Ovary (tissue), 9 donors: ENCODE results near the gene IQSEC3. TPM values are rescaled to one million over a fixed set of nuclear protein-coding genes. Genes with fewer than 3 reads are reported as not detected.

Source experiments
- DNase-seq, 5 donors: peaks; one replicate each; pipeline ENCODE4 v3.0.0-alpha.2; 2019 to 2020
- H3K27ac ChIP-seq, 2 donors: fragments of 200-600 bp; one replicate each; pipeline versions ENCODE4 v1.5.1 to v1.8.0; 2019 to 2022
- H3K27me3 ChIP-seq: fragments of 200-600 bp; one replicate; pipeline ENCODE4 v1.8.0; 2022
- H3K36me3 ChIP-seq: fragments of 200-600 bp; sonication (generic); one replicate; pipeline ENCODE4 v1.5.1; 2019
- H3K4me1 ChIP-seq: one replicate; pipeline ENCODE4 v1.8.1; 2013; ENCODE audit warnings: mild to moderate bottlenecking, moderate library complexity; ENCODE audit not compliant: insufficient read depth
- H3K4me3 ChIP-seq: fragments of 200-600 bp; sonication (generic); one replicate; pipeline ENCODE4 v1.5.1; 2017
- H3K9me3 ChIP-seq, 2 donors: fragments of 200-600 bp in 1 of 2; sonication (generic) in 1 of 2; one replicate each; pipeline versions ENCODE4 v1.5.1 to v1.8.1; 2013 to 2019; ENCODE audit warnings: mild to moderate bottlenecking in 1 of 2, moderate library complexity in 1 of 2
- EP300 ChIP-seq: sonication (generic); formaldehyde crosslinking; IDR thresholded peaks from one replicate; pipeline ENCODE4 v1.6.1; 2017; ENCODE audit warnings: antibody characterized with exemption
- POLR2A ChIP-seq: fragments of 450-650 bp; IDR thresholded peaks from one replicate; pipeline ENCODE4 v1.6.1; 2017; ENCODE audit warnings: antibody characterized with exemption, mild to moderate bottlenecking, moderate library complexity
- WGBS, 3 donors: extraction: QIAGEN DNeasy Blood & Tissue Kit in 1 of 3; methylation state at CpG; one replicate each; pipeline versions ENCODE4 v1.1.5 to v1.1.7; 2013 to 2017; 5-methylcytosine and 5-hydroxymethylcytosine counted together
- intact Hi-C, 4 donors: fragments of 100-400 bp; cut with DNase I; formaldehyde crosslinking; loops; one replicate each; pipeline versions ENCODE4 v1.11.0 to v1.15.1; 2022 to 2023
- polyA plus RNA-seq, 2 donors: library from polyadenylated mRNA; stranded (reverse); fragments of 200-250 nt in 1 of 2; fragments of 350-450 nt in 1 of 2; fragmentation: Illumina TruSeq in 1 of 2; extraction: RNeasy Lipid Tissue Mini Kit (QIAGEN cat#74804) in 1 of 2; gene quantifications; one replicate each; pipeline ENCODE4 v1.2.3, GENCODE V29; 2013 to 2014
- total RNA-seq, 7 donors: library from RNA; depleted of rRNA in 2 of 7; stranded (reverse); fragments of >200 nt in 2 of 7; fragmentation: NEBNext Ultra II Directional in 3 of 7; extraction: Animal tissue kit (Norgen Biotek cat#: 25700) in 3 of 7; gene quantifications; one replicate each; pipeline versions ENCODE4 v1.1.0 to v1.2.4, GENCODE V29; 2016 to 2023
- TF ChIP-seq, protein P1 (sequence below), 3 donors: fragments of 450-650 bp in 2 of 3; fragments of 200-600 bp in 1 of 3; IDR thresholded peaks; one replicate each; pipeline versions ENCODE4 v1.5.1 to v1.8.0; 2016 to 2022; ENCODE audit warnings: antibody characterized with exemption in 3 of 3, mild to moderate bottlenecking in 1 of 3
- donor health status: DM: no; HTN: no; CAD: no; lungs with moderate emphysema.
- donor health status: DM: no; HTN: no; CAD: no.
- donor health status: Bipolar disorder and iron deficiency.
- donor health status: DM: yes; HTN: yes; CAD: no.
- donor health status: DM: no; HTN: no; CAD: no.
- donor health status: DM: yes; HTN: yes; CAD: no.

Gene IQSEC3
- total and polyA plus RNA-seq, 9 donors, result 0.88 to 10.0 (median 3.0) TPM

- DNase-seq, result no peak
- 89 to 93% (median 90%) methylated on average over 13 of the region's 13 CpGs for WGBS, 3 donors
Observed at GRCh38 chr12:156945-157344, 90.4 kb downstream of the IQSEC3 start.

GRCh38 chr12:157644-158043 is 91.1 kb downstream of the IQSEC3 start:
- intact Hi-C loops, result no loop called here
- Histone ChIP-seq H3K27ac (no peak overlapping the region), H3K4me1 (no peaks in the 10 kb centered on the region), H3K9me3 (no peaks in the 10 kb centered on the region), H3K27me3 (no peaks in the 10 kb centered on the region), H3K36me3 (no peaks in the 10 kb centered on the region), H3K4me3 (no peak overlapping the region)
- DNase-seq, result no peak
- WGBS, 3 donors, result 88 to 94% (median 93%) methylated on average over 12 of the region's 12 CpGs
- TF ChIP-seq, protein P1, sequence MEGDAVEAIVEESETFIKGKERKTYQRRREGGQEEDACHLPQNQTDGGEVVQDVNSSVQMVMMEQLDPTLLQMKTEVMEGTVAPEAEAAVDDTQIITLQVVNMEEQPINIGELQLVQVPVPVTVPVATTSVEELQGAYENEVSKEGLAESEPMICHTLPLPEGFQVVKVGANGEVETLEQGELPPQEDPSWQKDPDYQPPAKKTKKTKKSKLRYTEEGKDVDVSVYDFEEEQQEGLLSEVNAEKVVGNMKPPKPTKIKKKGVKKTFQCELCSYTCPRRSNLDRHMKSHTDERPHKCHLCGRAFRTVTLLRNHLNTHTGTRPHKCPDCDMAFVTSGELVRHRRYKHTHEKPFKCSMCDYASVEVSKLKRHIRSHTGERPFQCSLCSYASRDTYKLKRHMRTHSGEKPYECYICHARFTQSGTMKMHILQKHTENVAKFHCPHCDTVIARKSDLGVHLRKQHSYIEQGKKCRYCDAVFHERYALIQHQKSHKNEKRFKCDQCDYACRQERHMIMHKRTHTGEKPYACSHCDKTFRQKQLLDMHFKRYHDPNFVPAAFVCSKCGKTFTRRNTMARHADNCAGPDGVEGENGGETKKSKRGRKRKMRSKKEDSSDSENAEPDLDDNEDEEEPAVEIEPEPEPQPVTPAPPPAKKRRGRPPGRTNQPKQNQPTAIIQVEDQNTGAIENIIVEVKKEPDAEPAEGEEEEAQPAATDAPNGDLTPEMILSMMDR (IDR thresholded peaks at IDR 0.05), result no peak
- TF ChIP-seq EP300, result no peak
- TF ChIP-seq POLR2A, result no peak

More at GRCh38 chr12:156945-157344, 90.4 kb downstream of the IQSEC3 start:
- no peak for TF ChIP-seq POLR2A
- TF ChIP-seq EP300, result no peak
- TF ChIP-seq, protein P1 (IDR thresholded peaks at IDR 0.05), result no peak
- H3K4me1 ChIP-seq, result no peaks in the 10 kb centered on the region
- H3K27ac ChIP-seq, result no peak overlapping the region
- no peaks in the 10 kb centered on the region for H3K9me3 ChIP-seq
- H3K27me3 ChIP-seq, result no peaks in the 10 kb centered on the region
- no peaks in the 10 kb centered on the region for H3K36me3 ChIP-seq
- intact Hi-C loops, result no loop called here
- H3K4me3 ChIP-seq, result no peak overlapping the region

DNA sequence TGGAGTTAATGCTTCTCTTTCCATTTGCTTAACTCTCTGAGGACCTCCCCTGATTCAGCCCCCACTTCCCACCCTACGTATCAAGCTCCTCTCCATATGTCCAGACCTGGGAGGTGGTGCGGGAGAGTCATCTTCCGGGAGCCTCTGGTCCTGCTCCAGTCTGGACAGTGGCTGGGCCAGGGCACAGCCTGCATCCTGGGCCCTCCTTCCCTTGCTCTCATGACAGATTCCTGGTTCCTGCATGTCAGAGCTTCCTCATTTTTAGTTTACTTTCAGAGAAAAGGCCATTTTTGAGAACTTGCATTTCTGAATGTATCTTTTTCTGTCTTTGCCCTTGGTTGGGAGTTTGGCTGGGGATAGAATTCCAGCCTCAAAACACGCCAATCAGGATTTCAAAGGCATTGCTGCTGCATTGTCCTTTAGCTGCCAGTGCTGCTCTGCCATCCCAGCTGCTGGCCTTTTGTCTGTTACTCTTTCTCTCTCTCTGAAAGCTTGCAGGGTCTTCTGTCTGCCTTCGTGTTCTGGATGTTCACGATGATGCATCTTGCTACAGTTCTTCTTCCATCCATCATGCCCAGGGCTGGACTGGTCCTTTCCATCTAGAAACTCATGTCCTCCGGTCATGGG is 92.7 kb downstream of the IQSEC3 start:
- 73 to 89% (median 74%) methylated on average over 7 of the region's 7 CpGs for WGBS, 3 donors
- TF ChIP-seq EP300 (no peak), POLR2A (no peak)
- TF ChIP-seq, protein P1 (IDR thresholded peaks at IDR 0.05), result no peak
- H3K27me3 ChIP-seq, result no peaks in the 10 kb centered on the region
- H3K27ac ChIP-seq, result no peak overlapping the region
- H3K9me3 ChIP-seq, result no peaks in the 10 kb centered on the region
- no peaks in the 10 kb centered on the region for H3K36me3 ChIP-seq
- no peaks in the 10 kb centered on the region for H3K4me1 ChIP-seq
- intact Hi-C loops, result no loop called here
- no peak overlapping the region for H3K4me3 ChIP-seq
- DNase-seq, result no peak

DNA sequence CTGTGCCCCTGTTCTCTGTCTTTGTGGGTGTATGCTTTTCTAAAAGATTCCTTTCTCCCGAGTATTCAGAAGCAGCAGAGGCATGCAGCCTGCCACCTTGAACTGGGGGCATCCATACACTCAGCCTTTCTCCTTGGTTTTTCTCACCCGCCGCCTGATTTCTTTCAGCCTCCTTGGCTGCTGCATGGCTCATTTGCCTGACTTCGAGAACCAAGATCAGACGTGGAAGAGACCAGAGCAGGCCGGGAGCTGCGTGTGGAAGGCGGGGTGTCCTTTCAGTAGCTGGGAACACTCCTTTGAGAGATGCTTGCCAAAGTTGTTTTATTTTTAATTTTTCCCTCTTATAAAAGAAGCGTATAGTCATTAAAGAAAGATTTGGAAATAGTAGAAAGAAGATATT is 94.3 kb downstream of the IQSEC3 start:
- H3K4me3 ChIP-seq, result no peak overlapping the region
- no peaks in the 10 kb centered on the region for H3K27me3 ChIP-seq
- H3K9me3 ChIP-seq, result no peaks in the 10 kb centered on the region
- TF ChIP-seq, protein P1 (IDR thresholded peaks at IDR 0.05), result no peak
- TF ChIP-seq EP300, result no peak
- H3K4me1 ChIP-seq, result no peaks in the 10 kb centered on the region
- H3K27ac ChIP-seq, result no peak overlapping the region
- no peaks in the 10 kb centered on the region for H3K36me3 ChIP-seq
- no peak for DNase-seq
- WGBS, 3 donors, result 43 to 66% (median 62%) methylated on average over 9 of the region's 9 CpGs
- intact Hi-C loops, result no loop called here
